Type B pancreatic cell (in vitro differentiated cells): ENCODE measurements around the gene PRIMPOL. TPM values are rescaled to one million over a fixed set of nuclear protein-coding genes. Genes with fewer than 3 reads are reported as not detected.

ENCODE experiments used
- DNase-seq: peaks from one replicate; pipeline ENCODE4 v3.0.0; 2021; ENCODE audit warnings: mixed read lengths; ENCODE audit not compliant: unreplicated experiment; ENCODE audit errors: extremely low spot score
- H3K27ac Mint-ChIP-seq: 2 replicates; pipeline ENCODE4 v1.8.0; 2021; ENCODE audit warnings: mild to moderate bottlenecking, mixed read lengths
- H3K27me3 Mint-ChIP-seq: 2 replicates; pipeline ENCODE4 v1.8.0; 2021; ENCODE audit warnings: mixed read lengths
- H3K36me3 Mint-ChIP-seq: 2 replicates; pipeline ENCODE4 v1.8.0; 2021; ENCODE audit warnings: mixed read lengths
- H3K4me1 Mint-ChIP-seq: one replicate; pipeline ENCODE4 v1.8.0; 2021; ENCODE audit warnings: mixed read lengths; ENCODE audit not compliant: unreplicated experiment
- H3K4me3 Mint-ChIP-seq: 2 replicates; pipeline ENCODE4 v1.8.0; 2021; ENCODE audit warnings: mild to moderate bottlenecking, mixed read lengths
- H3K9me3 Mint-ChIP-seq: 2 replicates; pipeline ENCODE4 v1.8.0; 2021; ENCODE audit warnings: mixed read lengths
- total RNA-seq: library from RNA; stranded (reverse); gene quantifications from 2 replicates; pipeline ENCODE4 v1.2.1, GENCODE V29; 2021; ENCODE audit warnings: low replicate concordance
- TF ChIP-seq, protein P1 (sequence below): fragments of 200-600 bp; sonication (generic); conservative IDR thresholded peaks from 2 replicates; pipeline ENCODE4 v1.5.0; 2021; ENCODE audit warnings: antibody characterized with exemption, mild to moderate bottlenecking

The PRIMPOL gene
- total RNA-seq, 1 donor from 2014 or later = 24.6 TPM

DNA sequence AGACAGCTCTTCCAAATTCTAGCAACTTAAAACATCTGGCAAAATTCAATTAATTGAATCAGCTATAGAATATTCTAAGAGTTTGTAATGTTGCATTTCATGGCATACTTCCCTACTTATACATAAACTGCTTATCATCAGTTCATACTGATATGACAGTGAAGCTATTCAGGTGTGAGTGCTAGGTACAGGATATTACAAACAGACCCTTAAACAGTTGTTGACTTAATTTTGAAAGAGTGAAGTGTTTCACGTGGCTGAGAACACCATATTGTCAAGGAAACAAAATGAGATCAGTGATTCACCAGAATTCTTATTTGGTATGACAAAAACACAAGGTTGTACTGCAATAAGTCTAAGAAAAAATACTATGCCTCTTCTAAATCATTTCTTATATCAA, 56.9 kb downstream of the PRIMPOL start:
- TF ChIP-seq, protein P1, sequence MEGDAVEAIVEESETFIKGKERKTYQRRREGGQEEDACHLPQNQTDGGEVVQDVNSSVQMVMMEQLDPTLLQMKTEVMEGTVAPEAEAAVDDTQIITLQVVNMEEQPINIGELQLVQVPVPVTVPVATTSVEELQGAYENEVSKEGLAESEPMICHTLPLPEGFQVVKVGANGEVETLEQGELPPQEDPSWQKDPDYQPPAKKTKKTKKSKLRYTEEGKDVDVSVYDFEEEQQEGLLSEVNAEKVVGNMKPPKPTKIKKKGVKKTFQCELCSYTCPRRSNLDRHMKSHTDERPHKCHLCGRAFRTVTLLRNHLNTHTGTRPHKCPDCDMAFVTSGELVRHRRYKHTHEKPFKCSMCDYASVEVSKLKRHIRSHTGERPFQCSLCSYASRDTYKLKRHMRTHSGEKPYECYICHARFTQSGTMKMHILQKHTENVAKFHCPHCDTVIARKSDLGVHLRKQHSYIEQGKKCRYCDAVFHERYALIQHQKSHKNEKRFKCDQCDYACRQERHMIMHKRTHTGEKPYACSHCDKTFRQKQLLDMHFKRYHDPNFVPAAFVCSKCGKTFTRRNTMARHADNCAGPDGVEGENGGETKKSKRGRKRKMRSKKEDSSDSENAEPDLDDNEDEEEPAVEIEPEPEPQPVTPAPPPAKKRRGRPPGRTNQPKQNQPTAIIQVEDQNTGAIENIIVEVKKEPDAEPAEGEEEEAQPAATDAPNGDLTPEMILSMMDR = no peak
- no peak overlapping the region for H3K4me3 Mint-ChIP-seq
- no peaks in the 10 kb centered on the region for H3K27me3 Mint-ChIP-seq
- peaks cover 49% of the 10 kb centered on the region for H3K36me3 Mint-ChIP-seq
- no peak for DNase-seq
- no peaks in the 10 kb centered on the region for H3K9me3 Mint-ChIP-seq
- no peak overlapping the region for H3K27ac Mint-ChIP-seq
- no peaks in the 10 kb centered on the region for H3K4me1 Mint-ChIP-seq

DNA sequence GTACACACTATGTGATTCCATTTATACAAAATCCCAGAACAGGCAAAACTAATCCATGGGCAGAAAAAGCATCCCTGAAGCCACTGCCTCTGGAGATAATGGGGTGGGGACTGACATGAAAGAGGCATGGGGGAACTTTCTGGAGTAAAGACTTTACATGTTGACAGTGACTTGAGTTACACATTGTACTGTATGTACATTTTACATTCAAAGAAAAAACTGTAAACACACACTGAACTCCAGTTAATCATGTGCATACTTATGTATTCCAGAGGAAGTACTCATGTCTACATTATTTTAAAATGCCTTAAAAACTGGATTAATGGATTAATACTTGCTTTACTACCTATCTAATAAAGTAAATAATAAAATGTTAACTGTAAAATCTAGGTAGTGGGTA, 62.8 kb downstream of the PRIMPOL start:
- H3K9me3 Mint-ChIP-seq = no peaks in the 10 kb centered on the region
- no peaks in the 10 kb centered on the region for H3K27me3 Mint-ChIP-seq
- H3K4me1 Mint-ChIP-seq = no peaks in the 10 kb centered on the region
- peaks cover 39% of the 10 kb centered on the region for H3K36me3 Mint-ChIP-seq
- DNase-seq = no peak
- TF ChIP-seq, protein P1 = no peak
- H3K27ac Mint-ChIP-seq = no peak overlapping the region
- no peak overlapping the region for H3K4me3 Mint-ChIP-seq

DNA sequence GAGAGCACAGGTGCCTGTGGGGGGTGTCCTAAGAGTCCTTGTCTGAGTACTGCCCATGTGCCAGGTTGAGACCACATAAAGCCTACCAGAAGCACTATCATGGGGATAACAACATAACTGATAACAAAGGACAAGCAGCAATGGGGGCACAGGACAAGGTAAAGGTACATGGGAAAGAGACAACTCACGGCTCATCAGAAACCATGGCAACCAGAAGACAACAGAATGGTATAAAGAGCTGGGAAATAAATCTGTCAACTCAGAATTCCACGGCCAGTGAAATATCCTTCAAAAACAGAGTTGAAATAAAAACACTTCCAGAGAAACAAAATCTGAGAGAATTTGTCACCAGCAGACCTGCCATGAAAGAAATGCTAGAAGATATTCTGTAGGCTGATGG, 64.3 kb downstream of the PRIMPOL start:
- TF ChIP-seq, protein P1 = no peak
- H3K9me3 Mint-ChIP-seq = no peaks in the 10 kb centered on the region
- no peaks in the 10 kb centered on the region for H3K4me1 Mint-ChIP-seq
- H3K4me3 Mint-ChIP-seq = no peak overlapping the region
- DNase-seq = no peak
- peaks cover 35% of the 10 kb centered on the region for H3K36me3 Mint-ChIP-seq
- no peaks in the 10 kb centered on the region for H3K27me3 Mint-ChIP-seq
- no peak overlapping the region for H3K27ac Mint-ChIP-seq

DNA sequence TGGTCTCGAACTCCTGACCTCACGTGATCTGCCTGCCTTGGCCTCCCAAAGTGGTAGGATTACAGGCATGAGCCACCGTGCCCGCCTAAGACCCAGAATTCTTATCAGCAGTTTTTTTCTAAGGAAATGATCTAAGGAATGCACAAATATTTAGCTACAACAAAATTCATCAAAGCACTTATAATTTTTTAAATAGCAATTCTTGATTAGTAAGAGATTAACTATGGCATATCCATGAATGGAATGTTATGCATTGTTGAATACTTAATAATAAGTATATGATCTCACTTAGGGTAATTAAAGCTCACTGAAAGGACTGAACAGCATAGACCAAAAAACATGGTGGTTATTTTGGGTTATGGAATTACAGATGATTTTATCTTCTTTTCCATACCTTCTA, 66.0 kb downstream of the PRIMPOL start:
- Mint-ChIP-seq H3K27ac (no peak overlapping the region), H3K4me1 (no peaks in the 10 kb centered on the region), H3K27me3 (no peaks in the 10 kb centered on the region), H3K4me3 (no peak overlapping the region), H3K36me3 (peaks cover 33% of the 10 kb centered on the region), H3K9me3 (no peaks in the 10 kb centered on the region)
- no peak for DNase-seq
- TF ChIP-seq, protein P1 = no peak

DNA sequence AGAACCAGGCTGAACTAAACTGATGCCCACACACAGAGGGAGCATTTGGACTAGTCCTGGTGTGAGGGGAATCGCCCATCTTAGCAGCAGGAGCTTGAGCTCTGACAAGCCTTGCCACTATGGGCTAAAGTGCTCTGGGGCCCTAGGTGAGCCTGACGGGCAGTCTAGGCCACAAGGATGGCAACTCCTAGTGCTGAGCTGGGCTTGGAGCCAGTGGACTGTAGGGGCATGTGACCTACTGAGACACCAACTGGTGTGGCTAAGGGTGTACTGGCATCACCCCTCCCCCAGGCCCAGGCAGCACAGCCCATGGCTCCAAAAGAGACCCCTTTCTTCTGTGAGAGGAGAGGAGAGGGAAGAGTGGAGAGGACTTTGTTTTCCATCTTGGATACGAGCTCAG, 69.9 kb downstream of the PRIMPOL start:
- Mint-ChIP-seq H3K4me1 (no peaks in the 10 kb centered on the region), H3K4me3 (no peak overlapping the region), H3K27me3 (no peaks in the 10 kb centered on the region), H3K36me3 (peaks cover 52% of the 10 kb centered on the region), H3K9me3 (no peaks in the 10 kb centered on the region), H3K27ac (no peak overlapping the region)
- TF ChIP-seq, protein P1 = no peak
- no peak for DNase-seq

DNA sequence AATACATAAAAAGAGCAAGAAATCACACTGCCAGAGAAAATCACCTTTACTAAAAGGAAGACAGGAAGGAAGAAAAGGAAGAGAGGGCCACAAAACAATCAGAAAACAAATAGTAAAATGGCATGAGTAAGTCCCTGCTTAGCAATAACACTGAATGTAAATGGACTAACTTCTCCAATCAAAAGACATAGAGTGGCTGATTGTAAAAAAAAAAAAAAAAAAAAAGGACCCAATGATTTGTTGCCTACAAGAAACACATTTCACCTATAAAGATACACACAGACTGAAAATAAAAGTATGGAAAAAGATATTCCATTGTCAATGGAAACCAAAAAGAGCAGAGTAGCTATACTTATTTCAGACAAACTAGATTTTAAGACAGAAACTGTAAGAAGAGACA, 71.7 kb downstream of the PRIMPOL start:
- no peaks in the 10 kb centered on the region for H3K9me3 Mint-ChIP-seq
- H3K27me3 Mint-ChIP-seq = no peaks in the 10 kb centered on the region
- H3K36me3 Mint-ChIP-seq = peaks cover 45% of the 10 kb centered on the region
- no peak overlapping the region for H3K27ac Mint-ChIP-seq
- TF ChIP-seq, protein P1 = no peak
- H3K4me3 Mint-ChIP-seq = no peak overlapping the region
- DNase-seq = no peak
- H3K4me1 Mint-ChIP-seq = no peaks in the 10 kb centered on the region
